CD4-positive, alpha-beta T cell treated with Interferon gamma for 1 hour (primary cell): ENCODE measurements around the gene LRRC2.
"Not testable (repeated sequence)": the region's sequence is repeated elsewhere in the genome, so short reads cannot be mapped to it uniquely, and the experiment has no call there.

Experiments
- DNase-seq: peaks from one replicate; pipeline ENCODE4 v3.0.0-alpha.2; 2020

Gene LRRC2

GRCh38 chr3:46495901-46496456 is 70.1 kb downstream of the LRRC2 start:
- DNase-seq = no peak

GRCh38 chr3:46494491-46494890 is 71.6 kb downstream of the LRRC2 start:
- not testable (repeated sequence) for DNase-seq

GRCh38 chr3:46492890-46493547 is 73.1 kb downstream of the LRRC2 start:
- no peak for DNase-seq

- DNase-seq = no peak
These were observed 74.7 kb downstream of the LRRC2 start for GRCh38 chr3:46491089-46492070.

DNA sequence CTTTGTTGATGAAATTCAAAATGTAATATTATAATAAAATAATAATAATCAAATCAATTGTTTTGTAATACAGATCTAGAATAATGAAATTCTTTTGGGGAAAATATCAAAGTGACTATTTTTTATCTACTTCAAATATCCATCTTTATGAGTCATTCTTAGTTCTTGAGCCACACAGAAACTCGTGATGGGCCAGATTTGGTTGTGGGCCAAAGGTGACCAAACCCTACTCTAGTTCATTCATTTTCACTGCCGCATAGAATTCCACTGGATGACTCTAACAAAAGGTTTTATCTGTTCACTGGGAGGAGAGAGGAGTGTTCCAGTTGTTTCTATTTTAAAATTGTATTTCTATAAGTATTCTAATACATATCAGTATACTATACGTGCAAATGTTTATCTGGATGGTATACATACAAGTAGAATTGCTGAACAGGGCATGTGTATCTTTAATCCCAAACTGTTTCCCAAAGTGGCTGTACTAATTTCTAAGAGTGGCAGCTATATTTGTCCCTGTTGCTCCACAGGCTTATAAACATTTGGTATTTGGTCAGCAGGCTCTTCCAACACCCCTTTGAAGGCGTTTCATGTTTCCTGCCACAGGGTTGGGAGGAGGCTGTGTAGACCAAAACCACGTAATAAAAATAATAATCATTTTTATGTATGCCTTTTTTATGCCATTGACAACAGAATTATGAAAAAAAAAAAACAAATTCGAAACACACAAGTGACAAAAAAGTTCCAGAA is 75.6 kb downstream of the LRRC2 start:
- no peak for DNase-seq

- DNase-seq = no peak
These were observed 76.2 kb downstream of the LRRC2 start for GRCh38 chr3:46489875-46490274.

DNA sequence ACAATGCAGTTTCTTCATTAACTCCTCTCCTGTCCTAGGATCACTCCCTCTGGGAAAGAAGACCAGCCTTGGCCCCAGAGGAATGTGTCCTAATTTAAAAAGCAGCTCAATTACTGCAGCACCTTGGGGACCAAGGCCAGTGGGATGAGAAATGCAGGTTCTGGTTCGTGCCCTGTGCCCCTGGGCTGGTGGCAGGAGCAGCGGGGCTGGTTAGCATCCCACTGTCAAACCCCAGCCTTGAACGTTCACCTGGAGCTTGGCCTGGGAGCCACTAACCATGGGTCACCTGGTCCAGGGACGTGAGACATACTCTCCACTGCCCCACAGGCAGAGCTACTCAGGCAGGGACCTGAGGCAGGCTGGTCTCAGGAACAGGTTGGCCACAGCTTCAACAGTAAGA is 76.7 kb downstream of the LRRC2 start:
- DNase-seq = no peak

- DNase-seq = peak; percentile 87
These were observed 77.3 kb downstream of the LRRC2 start for GRCh38 chr3:46488735-46489361.

DNA sequence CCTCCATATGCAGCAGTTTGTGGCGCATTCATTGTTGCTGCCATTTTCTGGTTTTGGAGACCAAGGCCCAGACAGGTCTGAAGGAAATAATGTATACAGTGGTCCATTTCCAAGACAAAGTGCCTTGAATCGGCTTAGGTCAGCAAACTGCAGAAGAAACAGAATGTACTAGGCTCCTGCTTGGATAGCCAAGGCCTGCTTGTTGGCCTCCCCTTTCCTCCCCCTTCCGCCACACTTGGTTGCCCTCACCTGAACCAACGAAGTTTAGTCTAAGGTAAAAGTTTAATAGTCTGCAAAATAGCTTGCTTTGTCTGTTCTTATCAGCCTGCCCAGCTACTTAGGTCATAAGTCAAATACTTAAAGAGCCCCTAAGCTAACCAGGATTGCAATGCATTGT is 80.3 kb downstream of the LRRC2 start:
- DNase-seq = no peak

DNA sequence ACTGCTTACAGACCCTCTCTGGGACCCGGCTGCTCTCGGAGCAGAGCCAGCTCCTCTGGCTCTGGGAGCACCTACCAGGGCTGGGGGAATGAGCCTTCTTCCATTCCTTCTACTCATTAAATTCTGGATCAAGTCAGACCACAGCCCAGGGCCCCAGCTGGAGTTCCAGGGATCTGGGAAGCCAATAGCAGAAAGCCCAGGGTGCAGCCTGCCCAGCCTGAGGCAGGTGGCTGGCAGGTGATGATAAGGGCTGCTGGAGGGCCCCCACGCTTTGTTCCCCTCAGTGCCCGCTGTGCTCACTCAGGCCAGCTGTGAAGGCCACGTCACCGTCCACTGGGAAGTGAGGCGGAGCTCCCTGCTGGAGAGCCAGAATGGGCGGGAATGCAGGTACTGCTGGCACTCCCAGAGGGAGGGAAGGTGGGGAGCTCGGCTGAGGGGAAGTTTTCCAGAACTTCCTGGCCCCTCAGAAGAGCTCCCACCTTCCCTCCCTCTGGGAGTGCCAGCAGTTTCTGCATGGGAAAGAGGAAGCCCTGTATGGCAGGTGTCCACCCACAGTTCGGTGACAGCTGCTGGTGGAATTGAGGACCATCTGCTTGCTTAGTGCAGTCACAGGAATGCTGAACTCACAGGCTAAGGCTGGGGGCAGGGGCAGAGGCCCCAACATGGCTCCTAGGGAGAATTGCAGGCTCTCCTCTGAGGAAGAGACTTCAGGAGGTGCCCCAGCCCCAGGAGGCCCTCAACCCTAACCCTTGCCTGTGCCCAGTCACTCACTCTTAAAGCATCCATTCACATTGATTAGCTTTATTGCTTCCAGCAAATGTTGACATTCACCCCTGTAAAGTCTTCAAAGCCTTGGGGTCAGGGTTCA is 81.0 kb downstream of the LRRC2 start:
- no peak for DNase-seq

DNA sequence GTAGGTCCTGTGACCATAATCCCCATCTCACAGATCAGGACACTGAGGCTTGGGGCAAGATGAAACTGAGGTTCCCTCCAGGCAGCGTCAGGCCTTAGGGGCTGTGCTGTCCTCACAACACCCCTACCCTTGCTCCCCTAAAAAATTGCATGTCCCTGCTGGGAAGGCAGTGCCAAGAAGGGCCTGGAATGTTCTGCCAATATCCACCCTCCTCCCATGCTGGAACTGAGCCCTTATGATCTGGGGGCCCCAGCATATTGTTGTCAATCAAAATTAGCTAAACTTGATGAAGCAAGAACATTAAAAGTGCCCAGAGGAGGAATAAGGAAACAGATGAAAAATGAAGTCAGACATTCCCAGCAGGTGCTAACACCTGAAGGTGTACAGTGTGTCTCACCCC is 81.7 kb downstream of the LRRC2 start:
- DNase-seq = no peak

DNA sequence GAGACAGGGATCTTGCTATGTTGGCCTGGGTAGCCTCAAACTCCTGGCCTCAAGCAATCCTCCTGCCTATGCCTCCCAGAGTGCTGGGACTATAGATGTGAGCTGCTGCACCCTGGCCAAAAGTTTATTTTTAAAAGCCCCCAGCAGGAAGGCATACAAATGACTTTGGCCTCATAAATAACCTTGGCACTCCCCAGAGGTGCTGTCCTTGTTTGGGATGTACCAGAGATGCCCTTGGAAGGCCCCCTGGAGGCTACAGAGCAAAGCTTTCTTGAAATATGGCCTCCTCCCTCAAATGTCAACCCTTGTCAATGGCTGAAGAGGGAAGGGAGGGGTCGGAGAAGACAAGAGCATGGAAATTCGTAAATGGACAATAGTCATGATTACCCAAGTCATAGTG is 82.3 kb downstream of the LRRC2 start:
- DNase-seq = no peak

GRCh38 chr3:46482632-46483350 is 83.3 kb downstream of the LRRC2 start:
- no peak for DNase-seq

DNA sequence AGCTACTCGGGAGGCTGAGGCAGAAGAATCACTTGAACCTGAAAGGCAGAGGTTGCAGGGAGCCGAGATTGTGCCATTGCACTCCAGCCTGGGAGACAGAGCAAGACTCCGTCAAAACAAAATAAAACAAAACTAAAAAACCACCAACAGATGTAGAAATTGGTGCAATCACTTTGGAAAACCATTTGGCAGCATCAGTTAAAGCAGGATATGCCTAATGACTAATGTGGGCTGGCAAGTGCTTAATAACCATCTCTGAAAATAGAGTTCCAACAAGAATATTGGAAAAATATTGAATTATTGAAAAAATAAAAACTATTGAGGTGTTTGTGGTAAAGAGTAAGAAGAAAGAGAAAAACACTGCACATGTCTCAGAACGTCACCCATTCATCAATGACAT is 84.5 kb downstream of the LRRC2 start:
- no peak for DNase-seq

DNA sequence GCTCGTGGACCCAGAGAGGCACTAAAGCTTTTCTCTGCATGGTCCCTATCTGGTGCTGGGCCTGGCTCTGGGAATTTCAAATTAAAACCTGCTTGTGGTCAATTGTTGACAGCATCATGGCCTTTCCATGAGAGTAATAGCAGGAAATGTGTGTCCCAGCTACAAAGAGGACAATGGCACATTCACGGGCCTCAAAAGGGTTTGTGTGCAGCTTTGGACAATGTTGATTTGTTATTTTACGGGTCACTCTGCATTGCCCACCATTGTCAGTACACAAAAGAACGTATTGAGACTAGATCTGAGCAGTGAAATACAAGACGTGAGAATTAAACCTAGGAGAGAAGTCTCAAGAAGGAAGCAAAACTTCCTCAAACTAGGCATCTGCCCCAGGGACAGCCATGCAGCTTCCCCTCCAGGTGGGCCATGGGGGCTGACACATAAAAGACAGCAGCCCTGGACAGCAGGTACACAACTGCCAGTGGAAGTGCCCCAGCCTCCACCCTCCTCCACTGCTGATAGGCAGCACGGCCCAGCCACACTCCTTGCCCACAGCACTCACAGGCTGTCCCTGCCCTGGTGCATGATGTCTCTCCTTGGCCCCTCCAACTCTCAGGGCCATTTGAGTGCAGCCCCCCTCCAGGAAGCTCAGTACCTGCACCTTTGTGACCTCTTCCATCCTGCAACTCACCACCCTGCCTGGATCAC is 85.5 kb downstream of the LRRC2 start:
- DNase-seq = no peak

DNA sequence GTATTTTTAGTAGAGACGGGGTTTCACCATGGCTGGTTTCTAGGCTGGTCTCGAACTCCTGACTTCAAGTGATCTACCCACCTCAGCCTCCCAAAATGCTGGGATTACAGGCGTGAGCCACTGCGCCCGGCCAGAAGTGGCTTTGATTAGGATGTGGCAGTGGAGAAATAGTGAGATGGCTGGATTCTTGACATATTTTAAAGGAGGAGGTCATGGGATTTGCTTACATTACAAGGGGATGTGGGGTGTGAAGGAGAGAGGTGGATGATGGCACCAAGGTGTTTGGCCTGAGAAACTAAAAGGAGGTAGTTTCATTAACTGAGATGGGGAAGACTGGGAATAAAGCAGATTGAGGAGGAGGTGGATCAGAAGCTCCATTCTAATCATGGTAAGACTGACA is 86.4 kb downstream of the LRRC2 start:
- DNase-seq = no peak

- DNase-seq = no peak
These were observed 87.1 kb downstream of the LRRC2 start for GRCh38 chr3:46479021-46479420.

DNA sequence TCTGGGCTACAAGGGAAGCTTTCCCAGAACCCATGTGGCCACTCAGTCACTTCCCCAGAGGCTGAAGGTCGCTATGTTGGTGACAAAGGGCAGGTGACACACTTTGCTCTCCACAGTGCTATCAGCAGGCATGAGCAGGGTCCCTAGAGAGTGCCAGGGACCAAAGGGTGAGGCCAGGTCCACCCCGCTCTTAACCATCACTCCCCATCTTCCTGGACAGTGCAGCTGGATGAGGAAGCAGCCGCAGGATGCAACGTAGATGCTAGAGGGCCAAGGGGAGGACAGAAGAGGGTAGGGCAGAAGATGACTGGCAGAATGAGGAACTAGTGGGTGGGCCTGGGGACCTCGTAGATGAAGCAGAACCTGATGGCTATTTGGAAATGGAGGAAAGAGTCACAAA is 87.8 kb downstream of the LRRC2 start:
- DNase-seq = no peak

DNA sequence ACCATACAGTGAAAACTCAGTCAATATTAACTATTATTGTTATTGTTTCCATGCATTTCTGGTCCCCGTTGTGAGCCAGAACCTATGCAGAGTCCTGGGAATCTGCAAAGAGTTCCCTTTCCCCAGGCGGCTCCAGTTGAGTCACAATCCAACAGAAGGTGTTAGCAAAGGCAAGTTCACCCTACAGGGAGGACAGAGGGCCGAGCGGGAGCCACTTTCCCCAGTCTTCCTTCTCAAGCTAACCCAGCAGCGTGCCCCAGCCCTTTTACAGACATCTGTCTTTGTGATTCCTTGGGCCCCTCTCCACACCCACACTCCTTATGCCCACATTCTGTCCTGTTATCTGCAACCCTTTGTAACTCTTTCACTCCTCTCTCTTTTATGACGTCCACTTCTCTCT is 88.3 kb downstream of the LRRC2 start:
- DNase-seq = no peak

- no peak for DNase-seq
These were observed 89.0 kb downstream of the LRRC2 start for GRCh38 chr3:46477145-46477544.
